Keratinocyte (primary cell): ENCODE measurements around the gene PRKCE. TPM values are rescaled to one million over a fixed set of nuclear protein-coding genes. Genes with fewer than 3 reads are reported as not detected.

Experiments
- DNase-seq: peaks from one replicate; pipeline ENCODE4 v3.0.0-alpha.2; 2011; ENCODE audit warnings: low read depth, missing footprints, low spot score
- FAIRE-seq: peaks from 2 replicates; lab custom pipeline; 2011; peaks lifted over from hg19 to GRCh38; lab: Jason Lieb, UNC
- H2AFZ ChIP-seq: 2 replicates; pipeline ENCODE4 v1.6.0; 2012; ENCODE audit warnings: low read length, control low read depth, inconsistent platforms; ENCODE audit not compliant: control insufficient read depth
- H3K27ac ChIP-seq: 2 replicates; pipeline ENCODE4 v1.5.1; 2011; ENCODE audit warnings: low read length; ENCODE audit not compliant: control insufficient read depth, insufficient read depth
- H3K27me3 ChIP-seq: 3 replicates; pipeline ENCODE4 v1.6.0; 2011; ENCODE audit warnings: low read length; ENCODE audit not compliant: control insufficient read depth, insufficient read depth; ENCODE audit errors: extremely low read depth
- H3K36me3 ChIP-seq, 2 experiments: 2 replicates in 1 of 2; 3 replicates in 1 of 2; pipeline ENCODE4 v1.5.1; 2011; ENCODE audit warnings: low read length in 2 of 2, mild to moderate bottlenecking in 1 of 2; ENCODE audit not compliant: control insufficient read depth in 2 of 2, insufficient read depth in 2 of 2; ENCODE audit errors: extremely low read depth in 1 of 2
- H3K4me1 ChIP-seq: 3 replicates; pipeline ENCODE4 v1.5.1; 2011; ENCODE audit warnings: low read length; ENCODE audit not compliant: control insufficient read depth, insufficient read depth; ENCODE audit errors: extremely low read depth
- H3K4me2 ChIP-seq: 3 replicates; pipeline ENCODE4 v1.6.0; 2011; ENCODE audit warnings: low read depth, low read length; ENCODE audit not compliant: control insufficient read depth, insufficient read depth; ENCODE audit errors: extremely low read depth
- H3K4me3 ChIP-seq, 3 experiments: fragments of 200-600 bp in 1 of 3; sonication (generic) in 1 of 3; 2 replicates in 2 of 3; 3 replicates in 1 of 3; pipeline ENCODE4 v1.5.1; 2011 to 2016; ENCODE audit warnings: low read length in 3 of 3, mild to moderate bottlenecking in 3 of 3, control low read depth in 2 of 3, inconsistent platforms in 1 of 3, low read depth in 1 of 3, mixed read lengths in 1 of 3, mixed run types in 1 of 3, moderate library complexity in 1 of 3; ENCODE audit not compliant: control insufficient read depth in 2 of 3, insufficient read depth in 2 of 3; ENCODE audit errors: extremely low read depth in 1 of 3
- H3K79me2 ChIP-seq: 2 replicates; pipeline ENCODE4 v1.6.0; 2012; ENCODE audit warnings: low read length; ENCODE audit not compliant: control insufficient read depth, insufficient read depth
- H3K9ac ChIP-seq: 3 replicates; pipeline ENCODE4 v1.6.0; 2011; ENCODE audit warnings: low read length; ENCODE audit not compliant: control insufficient read depth, insufficient read depth; ENCODE audit errors: extremely low read depth
- H3K9me1 ChIP-seq: 3 replicates; pipeline ENCODE4 v1.6.0; 2011; ENCODE audit warnings: low read length; ENCODE audit not compliant: control insufficient read depth, insufficient read depth; ENCODE audit errors: extremely low read depth
- H3K9me3 ChIP-seq: 2 replicates; pipeline ENCODE4 v1.5.1; 2012; ENCODE audit warnings: low read depth, low read length; ENCODE audit not compliant: control insufficient read depth
- H4K20me1 ChIP-seq: 3 replicates; pipeline ENCODE4 v1.6.0; 2011; ENCODE audit warnings: low read length; ENCODE audit not compliant: control insufficient read depth, insufficient read depth; ENCODE audit errors: extremely low read depth
- CTCF ChIP-seq, 3 experiments: IDR thresholded peaks in 1 of 3; conservative IDR thresholded peaks in 1 of 3; optimal IDR thresholded peaks in 1 of 3; 2 replicates in 2 of 3; 3 replicates in 1 of 3; pipeline versions ENCODE3 to v1.5.1; 2011; ENCODE audit warnings: low read length in 3 of 3, mild to moderate bottlenecking in 3 of 3, moderate library complexity in 2 of 3, control low read depth in 1 of 3, inconsistent platforms in 1 of 3; ENCODE audit not compliant: insufficient read depth in 2 of 3; ENCODE audit errors: extremely low read depth in 1 of 3
- EZH2 ChIP-seq: IDR thresholded peaks from one replicate; pipeline ENCODE4 v1.6.1; 2012; ENCODE audit warnings: inconsistent platforms, mild to moderate bottlenecking, low read length, moderate library complexity
- dilution Hi-C: fragments of 300-500 bp; cut with MboI; formaldehyde crosslinking; loops from one replicate; pipeline ENCODE4 v1.7.0; 2020; ENCODE audit warnings: low sequenced_read_pairs; ENCODE audit not compliant: extremely low pct_ligation_motif_present
- polyA plus RNA-seq, 5 experiments: library from polyadenylated mRNA; depleted of rRNA in 3 of 5; stranded (reverse) in 3 of 5; stranded (forward) in 1 of 5; unstranded in 1 of 5; fragments of >200 nt; gene quantifications; 1 replicate in 1 of 5; 2 replicates in 3 of 5; 3 replicates in 1 of 5; pipeline versions ENCODE4 v1.2.1 to v1.2.3, GENCODE V29; 2011 to 2012; ENCODE audit warnings: missing spikeins in 2 of 5, low read depth in 1 of 5, low replicate concordance in 1 of 5

Gene PRKCE
- polyA plus RNA-seq, 1 donor (not counting 4 experiments of a cell fraction or from before 2014, with no cell fraction given) = 2.0 TPM

- Histone ChIP-seq H4K20me1 (no peaks in the 10 kb centered on the region), H3K36me3 (no peaks in the 10 kb centered on the region), H3K9me1 (no peaks in the 10 kb centered on the region), H3K4me3 (no peak overlapping the region), H3K27ac (no peak overlapping the region), H3K27me3 (no peaks in the 10 kb centered on the region), H3K4me2 (no peak overlapping the region), H3K9ac (no peak overlapping the region), H3K4me1 (no peaks in the 10 kb centered on the region), H3K79me2 (no peaks in the 10 kb centered on the region), H2AFZ (no peak overlapping the region), H3K9me3 (no peaks in the 10 kb centered on the region)
- FAIRE-seq = no peak
- TF ChIP-seq EZH2 = no peak
- TF ChIP-seq CTCF (optimal IDR thresholded peaks at IDR 0.05 in 1 of 3, IDR thresholded peaks at IDR 0.05 in 1 of 3, conservative IDR thresholded peaks at IDR 0.05 in 1 of 3; ENCODE audit: extremely low read depth in 1 of 3, insufficient read depth in 2 of 3, low read length in 3 of 3) = no peak
- DNase-seq = no peak
- dilution Hi-C loops = no loop called here
Measured at GRCh38 chr2:46065152-46065551, 413.7 kb downstream of the PRKCE start.

GRCh38 chr2:46066116-46066515 is 414.6 kb downstream of the PRKCE start:
- Histone ChIP-seq H3K27me3 (no peaks in the 10 kb centered on the region), H4K20me1 (no peaks in the 10 kb centered on the region), H3K36me3 (no peaks in the 10 kb centered on the region), H3K9me1 (no peaks in the 10 kb centered on the region), H3K27ac (no peak overlapping the region), H3K4me2 (no peak overlapping the region), H3K9me3 (no peaks in the 10 kb centered on the region), H3K9ac (no peak overlapping the region), H2AFZ (no peak overlapping the region), H3K79me2 (no peaks in the 10 kb centered on the region), H3K4me1 (no peaks in the 10 kb centered on the region), H3K4me3 (no peak overlapping the region)
- dilution Hi-C loops = no loop called here
- DNase-seq = no peak
- TF ChIP-seq CTCF (optimal IDR thresholded peaks at IDR 0.05 in 1 of 3, IDR thresholded peaks at IDR 0.05 in 1 of 3, conservative IDR thresholded peaks at IDR 0.05 in 1 of 3; ENCODE audit: extremely low read depth in 1 of 3, insufficient read depth in 2 of 3, low read length in 3 of 3) = no peak
- no peak for TF ChIP-seq EZH2
- FAIRE-seq = no peak
